Endodermal cell (in vitro differentiated cells): Measurements from ENCODE around the gene KCNH8. TPM values are rescaled to one million over a fixed set of nuclear protein-coding genes. Genes with fewer than 3 reads are reported as not detected.

Experiments
- DNase-seq: peaks from one replicate; pipeline ENCODE4 v3.0.0-alpha.2; 2017
- H3K27ac ChIP-seq: 2 replicates; pipeline ENCODE4 v1.5.1; 2013; ENCODE audit warnings: mild to moderate bottlenecking, low read depth, low read length, moderate library complexity
- H3K27me3 ChIP-seq: 2 replicates; pipeline ENCODE4 v1.6.1; 2013; ENCODE audit warnings: mild to moderate bottlenecking, low read length, moderate library complexity; ENCODE audit not compliant: insufficient read depth, control insufficient read depth, poor library complexity, severe bottlenecking
- H3K36me3 ChIP-seq: 2 replicates; pipeline ENCODE4 v1.7.0; 2013; ENCODE audit warnings: mild to moderate bottlenecking, low read length, moderate library complexity; ENCODE audit not compliant: control insufficient read depth, insufficient read depth
- H3K4me1 ChIP-seq: one replicate; pipeline ENCODE4 v1.7.0; 2013; ENCODE audit warnings: low read length; ENCODE audit not compliant: control insufficient read depth, insufficient read depth
- H3K4me3 ChIP-seq: 2 replicates; pipeline ENCODE4 v1.5.1; 2013; ENCODE audit warnings: mild to moderate bottlenecking, low read length, moderate library complexity
- H3K9ac ChIP-seq: 2 replicates; pipeline ENCODE4 v1.6.1; 2013; ENCODE audit warnings: mild to moderate bottlenecking, low read length, moderate library complexity; ENCODE audit not compliant: poor library complexity, severe bottlenecking; ENCODE audit errors: extremely low read depth
- H3K9me3 ChIP-seq: 2 replicates; pipeline ENCODE4 v1.6.1; 2013; ENCODE audit warnings: mild to moderate bottlenecking, low read length, moderate library complexity; ENCODE audit not compliant: control insufficient read depth
- H3K27ac Mint-ChIP-seq: 2 replicates; pipeline ENCODE4 v1.8.0; 2020; ENCODE audit warnings: mixed read lengths
- H3K27me3 Mint-ChIP-seq: 2 replicates; pipeline ENCODE4 v1.8.0; 2021; ENCODE audit warnings: mild to moderate bottlenecking, mixed read lengths; ENCODE audit not compliant: insufficient read depth
- H3K36me3 Mint-ChIP-seq: 2 replicates; pipeline ENCODE4 v1.8.0; 2020; ENCODE audit warnings: low read depth, mixed read lengths
- H3K4me1 Mint-ChIP-seq: 2 replicates; pipeline ENCODE4 v1.8.0; 2020; ENCODE audit warnings: mixed read lengths
- H3K4me3 Mint-ChIP-seq: 2 replicates; pipeline ENCODE4 v1.8.0; 2020; ENCODE audit warnings: mild to moderate bottlenecking, moderate library complexity, mixed read lengths
- H3K9me3 Mint-ChIP-seq: 2 replicates; pipeline ENCODE4 v1.8.0; 2020; ENCODE audit warnings: mild to moderate bottlenecking, mixed read lengths
- CTCF ChIP-seq: fragments of 200-600 bp; sonication (generic); conservative IDR thresholded peaks from 2 replicates; pipeline ENCODE4 v1.5.0; 2021; ENCODE audit warnings: antibody characterized with exemption, mild to moderate bottlenecking
- WGBS, 2 experiments: methylation state at CpG; one replicate each; pipeline versions ENCODE4 v1.1.5 to v1.1.7; 2013; ENCODE audit warnings: missing lambda C conversion rate in 2 of 2, mixed read lengths in 1 of 2; ENCODE audit not compliant: insufficient coverage in 1 of 2, insufficient read length in 1 of 2; 5-methylcytosine and 5-hydroxymethylcytosine counted together
- total RNA-seq, 2 donors: library from RNA; stranded (reverse); fragmentation: NEBNext Ultra II Directional in 1 of 2; extraction: Animal tissue kit (Norgen Biotek cat#: 25700) in 1 of 2; gene quantifications; 2 replicates in 1 of 2; 3 replicates in 1 of 2; pipeline ENCODE4 v1.2.1, GENCODE V29; 2021

The KCNH8 gene
- total RNA-seq, 2 donors from 2014 or later: 12.0 to 15.0 TPM

GRCh38 chr3:19295208-19295607, 146.9 kb downstream of the KCNH8 start:
- no peak overlapping the region for H3K9ac ChIP-seq
- no peak for TF ChIP-seq CTCF
- H3K27me3 ChIP-seq: no peaks in the 10 kb centered on the region
- H3K36me3 ChIP-seq: peaks cover 5% of the 10 kb centered on the region
- Mint-ChIP-seq H3K4me3 (no peak overlapping the region), H3K36me3 (no peaks in the 10 kb centered on the region), H3K27me3 (no peaks in the 10 kb centered on the region), H3K4me1 (peaks cover 13% of the 10 kb centered on the region), H3K27ac (no peak overlapping the region), H3K9me3 (no peaks in the 10 kb centered on the region)
- H3K27ac ChIP-seq: no peak overlapping the region
- no peaks in the 10 kb centered on the region for H3K4me1 ChIP-seq
- H3K4me3 ChIP-seq: no peak overlapping the region
- no peaks in the 10 kb centered on the region for H3K9me3 ChIP-seq
- DNase-seq: no peak
- WGBS, 2 experiments: 99% methylated on average over 3 of the region's 3 CpGs; no CpG with 5 or more reads in 1 of the 2 experiments

- no peaks in the 10 kb centered on the region for H3K9me3 Mint-ChIP-seq
- no peaks in the 10 kb centered on the region for H3K36me3 ChIP-seq
- H3K27ac Mint-ChIP-seq: no peak overlapping the region
- no peak for DNase-seq
- no peak overlapping the region for H3K4me3 Mint-ChIP-seq
- 84 to 89% methylated on average over 2 of the region's 2 CpGs for WGBS, 2 experiments
- H3K4me3 ChIP-seq: no peak overlapping the region
- no peaks in the 10 kb centered on the region for H3K27me3 ChIP-seq
- no peaks in the 10 kb centered on the region for H3K9me3 ChIP-seq
- TF ChIP-seq CTCF: no peak
- H3K9ac ChIP-seq: no peak overlapping the region
- no peak overlapping the region for H3K27ac ChIP-seq
- no peaks in the 10 kb centered on the region for H3K36me3 Mint-ChIP-seq
- H3K27me3 Mint-ChIP-seq: no peaks in the 10 kb centered on the region
- H3K4me1 ChIP-seq: no peaks in the 10 kb centered on the region
- no peaks in the 10 kb centered on the region for H3K4me1 Mint-ChIP-seq
Observed at GRCh38 chr3:19331931-19332330, 183.6 kb downstream of the KCNH8 start.

- H3K9me3 ChIP-seq: no peaks in the 10 kb centered on the region
- Mint-ChIP-seq H3K4me1 (no peaks in the 10 kb centered on the region), H3K27ac (no peak overlapping the region), H3K27me3 (no peaks in the 10 kb centered on the region), H3K9me3 (no peaks in the 10 kb centered on the region), H3K4me3 (no peak overlapping the region), H3K36me3 (no peaks in the 10 kb centered on the region)
- H3K36me3 ChIP-seq: no peaks in the 10 kb centered on the region
- no peak for TF ChIP-seq CTCF
- no peak for DNase-seq
- WGBS, 2 experiments: 82 to 86% methylated on average over 6 of the region's 6 CpGs
- no peaks in the 10 kb centered on the region for H3K4me1 ChIP-seq
- H3K4me3 ChIP-seq: no peak overlapping the region
- H3K27me3 ChIP-seq: no peaks in the 10 kb centered on the region
- H3K9ac ChIP-seq: no peak overlapping the region
- no peak overlapping the region for H3K27ac ChIP-seq
Observed at GRCh38 chr3:19334120-19334519, 185.8 kb downstream of the KCNH8 start.
